Measurements from ENCODE around the gene LYL1.

Gene LYL1

DNA sequence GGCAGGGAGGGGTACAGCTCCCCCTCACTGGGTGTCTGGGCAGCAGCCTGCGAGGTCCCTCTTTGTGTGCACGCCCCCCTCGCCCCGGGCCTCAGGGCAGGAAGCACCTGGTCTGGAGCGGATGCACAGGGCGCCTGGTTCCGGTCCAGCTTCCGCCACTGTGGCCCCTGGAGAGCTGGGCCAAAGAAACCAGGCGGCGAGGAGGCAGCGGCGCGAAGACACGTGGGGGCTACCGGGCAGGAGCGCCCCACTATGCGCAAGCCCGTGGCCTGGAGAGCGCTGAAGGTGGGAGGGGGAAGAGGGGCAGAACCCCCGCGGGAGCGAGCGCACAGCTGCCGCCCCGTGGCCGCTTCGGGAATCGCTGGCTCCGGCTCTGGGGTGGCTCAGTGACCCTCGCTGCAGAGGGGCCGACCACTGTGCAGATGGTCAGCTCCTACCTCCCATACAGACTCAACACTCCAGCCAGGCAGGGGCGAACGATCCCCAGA lies 1.7 kb upstream of the LYL1 start:
- peak; percentile 71 for DNase-seq

GRCh38 chr19:13103581-13104359 lies 1.1 kb upstream of the LYL1 start:
- no peak for DNase-seq

DNA sequence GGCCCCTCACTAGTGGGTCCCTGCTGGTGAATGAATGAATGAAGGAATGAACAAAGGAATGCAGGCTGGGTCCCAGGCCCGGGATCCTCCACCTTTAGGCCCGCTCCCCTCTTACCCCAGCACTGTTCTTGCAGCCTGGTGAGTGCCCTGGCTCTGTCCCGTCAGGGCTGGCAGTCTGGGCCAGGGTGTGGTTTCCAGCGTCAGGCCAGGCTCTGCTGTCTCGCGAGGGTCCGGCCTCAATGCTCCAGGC lies 317 bp downstream of the LYL1 start:
- no peak for DNase-seq

DNA sequence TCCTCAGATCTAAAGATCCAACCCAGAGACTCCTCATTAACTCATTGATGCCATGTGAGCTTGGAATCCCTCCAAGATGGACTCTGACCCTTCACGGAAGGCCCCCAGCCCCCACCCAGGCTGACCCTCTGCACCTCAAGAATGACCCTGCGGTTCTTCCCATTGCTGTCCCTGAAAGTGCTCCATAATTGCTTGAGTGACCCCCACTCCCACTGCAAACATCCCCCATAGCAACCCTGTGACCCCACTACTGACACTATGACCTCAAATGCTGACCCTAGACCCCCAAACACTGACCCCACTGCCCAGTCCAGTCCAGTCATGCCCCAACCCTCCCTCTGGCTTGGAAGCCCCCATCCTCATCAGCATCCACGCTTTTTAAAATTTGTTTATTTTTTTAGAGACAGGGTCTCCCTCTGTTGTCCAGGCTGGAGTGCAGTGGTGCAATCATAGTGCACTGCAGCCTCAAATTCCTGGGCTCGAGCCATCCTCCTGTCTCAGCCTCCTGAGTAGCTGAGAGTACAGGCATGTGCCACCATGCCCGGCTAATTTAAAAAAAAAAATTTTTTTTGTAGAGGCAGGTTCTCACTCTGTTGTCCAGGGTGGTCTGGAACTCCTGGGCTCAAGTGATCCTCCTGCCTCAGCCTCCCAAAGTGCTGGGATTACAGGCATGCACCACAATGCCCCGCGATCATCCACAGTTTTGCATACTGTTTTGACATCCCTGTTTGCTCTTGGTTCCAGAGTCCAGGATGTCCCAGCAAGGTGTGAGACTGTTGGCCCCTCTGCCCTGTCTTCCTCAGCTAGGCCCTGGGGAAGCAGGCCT lies 855 bp downstream of the LYL1 start:
- DNase-seq, result no peak

- DNase-seq, result no peak
Measured at GRCh38 chr19:13100841-13101589, 1.6 kb downstream of the LYL1 start.

- DNase-seq, result peak; percentile 45
Measured at GRCh38 chr19:13100031-13100588, 2.5 kb downstream of the LYL1 start.

DNA sequence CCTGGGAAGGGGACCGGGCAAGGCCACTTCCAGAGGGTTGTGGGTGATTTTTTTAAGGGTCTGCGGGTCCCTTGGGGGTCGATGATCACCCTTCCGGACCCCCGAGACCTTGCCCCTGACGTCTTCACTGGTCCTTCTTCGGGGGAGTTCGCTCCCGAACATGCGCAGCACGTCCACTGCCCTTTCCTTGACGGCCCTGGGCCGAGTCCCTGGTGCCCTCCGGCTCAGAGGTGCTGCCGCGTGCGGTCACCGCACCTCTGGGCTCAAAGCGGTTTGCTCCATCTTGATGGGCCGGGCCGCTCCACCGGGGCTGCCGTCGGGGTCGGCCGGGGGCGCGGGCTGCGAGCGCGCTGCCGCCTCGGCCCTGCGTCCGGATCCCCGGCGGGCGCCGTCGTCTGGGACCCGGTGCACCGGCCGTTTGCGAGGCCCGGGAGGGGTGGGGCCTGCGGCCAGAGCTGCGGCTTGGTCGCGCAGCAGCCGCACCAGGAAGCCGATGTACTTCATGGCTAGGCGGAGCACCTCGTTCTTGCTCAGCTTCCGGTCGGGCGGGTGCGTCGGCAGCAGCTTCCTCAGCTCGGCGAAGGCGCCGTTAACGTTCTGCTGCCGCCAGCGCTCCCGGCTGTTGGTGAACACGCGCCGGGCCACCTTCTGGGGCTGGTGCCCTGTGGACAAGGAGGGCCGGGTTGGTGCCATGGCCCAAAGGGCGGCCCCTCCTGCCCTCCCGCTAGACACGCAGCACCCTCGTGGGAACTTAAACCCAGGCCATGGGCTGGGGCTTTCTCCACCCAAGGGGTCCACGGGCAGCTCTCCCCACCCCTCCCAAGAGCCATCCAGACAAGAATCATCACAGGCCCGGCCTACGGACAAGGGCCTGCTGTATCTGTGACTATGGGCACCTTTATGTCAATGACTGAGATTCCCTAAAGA lies 3.3 kb downstream of the LYL1 start:
- peak; percentile 70 for DNase-seq

GRCh38 chr19:13098277-13099072 lies 4.2 kb downstream of the LYL1 start:
- no peak for DNase-seq

DNA sequence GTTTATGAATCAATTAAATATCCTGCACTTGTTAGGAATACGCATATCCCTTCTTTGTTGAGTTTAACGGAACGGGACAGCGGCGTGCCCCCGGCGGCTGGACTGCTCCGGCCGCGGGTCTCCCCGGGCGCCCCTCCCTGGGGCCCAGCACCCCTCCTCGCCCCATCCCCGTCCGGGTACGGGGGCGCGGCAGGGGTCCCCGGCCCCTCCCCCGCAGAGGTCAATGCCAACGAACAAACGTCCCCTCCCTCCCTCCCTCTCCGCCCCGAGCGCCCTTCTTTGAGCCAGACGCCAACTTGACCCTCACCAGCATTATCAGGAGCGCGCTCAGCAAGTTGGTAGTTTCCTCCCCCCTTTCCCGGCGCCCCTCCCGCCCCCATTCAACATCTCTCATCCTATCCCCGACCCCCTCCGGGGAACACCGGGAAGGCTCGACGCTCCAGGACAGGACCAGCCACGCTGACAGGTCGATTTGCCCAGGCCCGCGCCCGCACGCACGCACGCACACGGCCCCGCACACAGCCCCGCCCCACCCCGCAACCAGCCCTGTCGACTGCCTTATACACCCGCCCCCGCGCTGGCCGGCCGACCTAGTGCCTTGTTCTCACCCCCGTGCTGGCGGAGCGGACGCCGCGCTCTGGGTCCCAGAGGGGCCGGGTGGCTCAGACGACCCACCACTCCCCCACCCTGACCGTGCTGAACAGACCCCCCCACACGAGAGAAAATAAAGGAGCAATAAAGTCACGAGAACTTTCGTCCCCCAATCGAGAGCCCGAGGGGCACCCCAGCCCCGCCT lies 5.0 kb downstream of the LYL1 start:
- no peak for DNase-seq

DNA sequence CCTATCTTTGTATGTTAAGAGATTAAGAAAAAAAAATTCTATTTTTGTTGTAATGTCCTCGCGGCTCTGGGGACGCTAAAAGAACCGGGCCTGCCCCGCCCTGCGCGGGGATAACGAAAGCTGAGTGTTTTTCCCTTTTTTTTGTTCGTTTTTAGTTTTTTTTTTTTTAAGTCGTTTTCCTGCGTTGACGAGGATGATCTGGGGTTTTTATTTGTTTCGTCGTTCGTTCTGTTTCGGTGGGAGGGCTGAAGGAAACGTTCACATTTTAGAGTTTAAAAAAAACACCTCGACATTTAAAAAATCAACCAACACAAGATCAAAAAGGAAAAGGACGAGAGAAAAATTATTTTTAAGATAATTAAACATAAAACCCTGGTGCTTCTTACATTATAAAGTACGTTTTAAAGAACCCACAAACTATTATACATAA lies 5.6 kb downstream of the LYL1 start:
- DNase-seq, result no peak

GRCh38 chr19:13095934-13096927 lies 6.4 kb downstream of the LYL1 start:
- DNase-seq, result no peak

- DNase-seq, result no peak
Measured at GRCh38 chr19:13095393-13095784, 7.3 kb downstream of the LYL1 start.

GRCh38 chr19:13094771-13095392 lies 7.8 kb downstream of the LYL1 start:
- no peak for DNase-seq

DNA sequence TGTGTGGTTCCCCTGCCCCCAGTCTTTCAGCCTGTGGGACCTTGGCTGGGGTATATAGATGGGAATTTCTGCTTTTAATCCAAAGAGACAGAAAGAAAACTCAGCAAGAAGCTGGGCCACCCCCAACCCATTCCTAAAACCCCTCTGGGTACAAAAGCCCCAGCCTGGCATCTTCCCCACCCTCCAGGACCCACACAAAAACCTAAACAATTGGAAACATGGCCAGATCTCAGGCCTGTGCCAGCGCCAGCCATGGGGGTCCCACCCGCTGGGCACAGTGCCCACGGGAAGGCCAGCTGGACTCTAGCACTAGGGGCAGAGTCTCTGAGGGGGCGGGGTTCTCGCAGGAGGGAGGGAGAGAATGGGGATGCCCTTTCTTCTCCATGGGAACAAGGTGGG lies 8.6 kb downstream of the LYL1 start:
- DNase-seq, result no peak

DNA sequence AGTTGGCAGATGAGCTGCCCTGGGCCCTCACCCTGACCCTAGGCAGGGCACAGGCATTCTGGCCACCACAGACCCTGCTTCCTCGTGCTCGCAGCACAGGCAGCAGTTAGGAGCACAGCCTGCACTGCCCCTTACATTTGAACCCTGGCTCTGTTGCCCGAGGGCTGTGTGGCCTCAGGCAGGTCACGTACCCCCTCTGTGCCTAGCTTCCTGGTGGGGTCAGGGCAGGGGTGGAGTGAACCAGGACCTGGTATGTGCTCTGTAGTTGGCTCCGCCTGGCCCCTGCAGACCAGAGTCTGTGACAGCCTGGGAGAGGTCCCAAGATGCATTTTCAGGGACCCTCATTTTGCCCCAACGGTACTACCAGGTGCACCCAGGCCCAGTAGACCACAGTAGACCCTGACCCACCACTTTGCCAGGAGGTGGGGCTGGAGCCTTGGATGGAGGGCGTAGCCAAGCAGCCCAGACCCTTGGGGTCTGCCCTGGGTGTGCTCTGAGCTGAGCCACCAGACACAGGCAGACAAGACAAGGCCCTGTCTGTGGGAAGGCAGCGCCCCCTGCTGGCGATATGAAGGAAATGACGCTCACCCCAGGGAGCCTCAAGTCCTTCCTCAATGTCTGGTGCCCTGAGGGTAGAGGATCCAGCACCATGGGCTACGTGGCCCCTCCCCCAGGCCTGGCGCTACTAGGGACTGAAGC lies 9.1 kb downstream of the LYL1 start:
- DNase-seq, result peak; percentile 74

DNA sequence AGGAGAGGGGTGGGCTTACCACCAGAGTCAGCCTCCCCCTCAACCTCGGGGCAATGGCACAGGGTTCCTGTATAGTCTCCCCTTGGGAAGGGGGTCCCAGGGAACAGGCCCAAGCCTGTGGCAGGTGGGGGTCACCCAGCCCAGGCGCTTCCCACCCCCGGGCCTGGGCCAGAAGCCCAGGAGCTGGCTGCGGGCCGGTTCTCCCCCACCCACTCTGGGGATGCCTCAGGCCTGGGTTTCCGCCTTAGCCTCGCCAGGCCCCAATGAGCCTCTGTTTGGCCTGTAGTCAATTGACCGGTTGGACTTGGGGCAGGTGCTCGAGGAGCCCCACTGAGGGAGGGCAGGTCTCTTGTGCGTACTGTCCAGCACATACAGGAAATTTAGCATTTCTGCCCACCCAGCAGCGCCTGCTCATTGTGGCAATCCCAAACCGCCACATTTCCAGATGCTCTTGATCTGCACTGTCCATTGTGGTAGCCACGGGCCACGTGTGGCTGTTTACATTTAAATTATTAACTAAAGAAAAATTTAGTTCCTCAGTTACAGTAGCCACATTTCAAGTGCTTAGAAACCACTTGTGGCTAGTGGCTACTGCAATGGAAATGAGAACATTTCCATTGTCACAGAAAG lies 9.9 kb downstream of the LYL1 start:
- DNase-seq, result no peak

GRCh38 chr19:13092158-13092543 lies 10.5 kb downstream of the LYL1 start:
- no peak for DNase-seq
